Activated CD4-positive, CD25-positive, alpha-beta regulatory T cell treated with anti-CD3 and anti-CD28 coated beads, Interleukin-2, amount 50 U/mL, for 16 hours (primary cell): Measurements from ENCODE around the gene C17orf75.
A peak's percentile ranks its signal among the peaks of the same experiment; 100 is the strongest.
"Not testable (repeated sequence)": the region's sequence is repeated elsewhere in the genome, so short reads cannot be mapped to it uniquely, and the experiment has no call there.

Experiments
- DNase-seq: peaks from one replicate; pipeline ENCODE4 v3.0.0-alpha.2; 2020; ENCODE audit warnings: low read depth, low spot score

The C17orf75 gene

GRCh38 chr17:32345951-32346600 is 4.1 kb upstream of the C17orf75 start:
- DNase-seq, result no peak

- no peak for DNase-seq
These were observed 791 bp upstream of the C17orf75 start for GRCh38 chr17:32342603-32343325.

- peak; percentile 16 for DNase-seq
These were observed 674 bp downstream of the C17orf75 start for GRCh38 chr17:32341141-32341856.

GRCh38 chr17:32335687-32336086 is 6.3 kb downstream of the C17orf75 start:
- no peak for DNase-seq

GRCh38 chr17:32335046-32335445 is 6.9 kb downstream of the C17orf75 start:
- DNase-seq, result no peak

- DNase-seq, result no peak
These were observed 8.8 kb downstream of the C17orf75 start for GRCh38 chr17:32333187-32333586.

GRCh38 chr17:32331243-32332040 is 10.5 kb downstream of the C17orf75 start:
- DNase-seq, result no peak

- DNase-seq, result no peak
These were observed 11.8 kb downstream of the C17orf75 start for GRCh38 chr17:32330147-32330546.

GRCh38 chr17:32327911-32328310 is 14.1 kb downstream of the C17orf75 start:
- DNase-seq, result no peak

GRCh38 chr17:32323811-32324491 is 18.0 kb downstream of the C17orf75 start:
- no peak for DNase-seq

- no peak for DNase-seq
These were observed 18.9 kb downstream of the C17orf75 start for GRCh38 chr17:32323046-32323445.

- DNase-seq, result no peak
These were observed 21.1 kb downstream of the C17orf75 start for GRCh38 chr17:32320847-32321246.

GRCh38 chr17:32320080-32320479 is 21.9 kb downstream of the C17orf75 start:
- not testable (repeated sequence) for DNase-seq

- DNase-seq, result peak; percentile 43
These were observed 22.4 kb downstream of the C17orf75 start for GRCh38 chr17:32319548-32319905.

- DNase-seq, result no peak
These were observed 23.9 kb downstream of the C17orf75 start for GRCh38 chr17:32318071-32318470.

GRCh38 chr17:32317353-32317752 is 24.6 kb downstream of the C17orf75 start:
- no peak for DNase-seq

GRCh38 chr17:32316653-32317052 is 25.3 kb downstream of the C17orf75 start:
- DNase-seq, result not testable (repeated sequence)

GRCh38 chr17:32315171-32315570 is 26.8 kb downstream of the C17orf75 start:
- no peak for DNase-seq

- no peak for DNase-seq
These were observed 27.3 kb downstream of the C17orf75 start for GRCh38 chr17:32314636-32315035.

GRCh38 chr17:32311028-32311536 is 30.9 kb downstream of the C17orf75 start:
- DNase-seq, result no peak

- no peak for DNase-seq
These were observed 34.3 kb downstream of the C17orf75 start for GRCh38 chr17:32307658-32308057.
